ENCODE measurements around the gene SPON1.
A peak's percentile ranks its signal among the peaks of the same experiment; 100 is the strongest.
"Not testable (repeated sequence)": the region's sequence is repeated elsewhere in the genome, so short reads cannot be mapped to it uniquely, and the experiment has no call there.

The SPON1 gene

GRCh38 chr11:14148653-14149273 lies 186.2 kb downstream of the SPON1 start:
- no peak overlapping the region for H2AFZ ChIP-seq (ENCODE audit: low read depth, low read length, severe bottlenecking)
- no peak for TF ChIP-seq EZH2phosphoT487 (conservative IDR thresholded peaks at IDR 0.05; ENCODE audit: low read length)
- peak; percentile 56 for TF ChIP-seq CTCF (IDR thresholded peaks at IDR 0.05; ENCODE audit: insufficient read depth, low read length, poor library complexity, severe bottlenecking)
- peaks cover 6% of the 10 kb centered on the region; the same call in 1 of the 2 replicates for H3K9me3 ChIP-seq (ENCODE audit: insufficient read depth, low read length)
- H3K4me3 ChIP-seq (ENCODE audit: insufficient read depth, low read length, poor library complexity, severe bottlenecking) = no peak overlapping the region
- no peak overlapping the region for H3K27ac ChIP-seq (ENCODE audit: low read depth, low read length)
- H3K27me3 ChIP-seq (ENCODE audit: low read length) = no peaks in the 10 kb centered on the region
- H3K9me2 ChIP-seq (replicated peaks; ENCODE audit: insufficient read depth, low read length) = no peaks in the 10 kb centered on the region
- no peaks in the 10 kb centered on the region for H4K20me1 ChIP-seq (ENCODE audit: low read depth, low read length)
- H3K79me2 ChIP-seq (ENCODE audit: insufficient read depth, low read length) = no peaks in the 10 kb centered on the region
- no peak overlapping the region for H3K9ac ChIP-seq (ENCODE audit: low read length)
- no peaks in the 10 kb centered on the region for H3K36me3 ChIP-seq (ENCODE audit: low read length)
- no peak overlapping the region for H3K4me2 ChIP-seq (ENCODE audit: low read depth, low read length, poor library complexity, severe bottlenecking)
- H3F3A ChIP-seq (ENCODE audit: insufficient read depth) = no peaks in the 10 kb centered on the region

- Histone ChIP-seq H3K79me2 (ENCODE audit: insufficient read depth, low read length) (no peaks in the 10 kb centered on the region), H3K4me3 (ENCODE audit: insufficient read depth, low read length, poor library complexity, severe bottlenecking) (no peak overlapping the region), H3K27me3 (ENCODE audit: low read length) (no peaks in the 10 kb centered on the region), H3K27ac (ENCODE audit: low read depth, low read length) (no peak overlapping the region), H3K4me2 (ENCODE audit: low read depth, low read length, poor library complexity, severe bottlenecking) (no peak overlapping the region), H3F3A (ENCODE audit: insufficient read depth) (no peaks in the 10 kb centered on the region), H2AFZ (ENCODE audit: low read depth, low read length, severe bottlenecking) (no peak overlapping the region), H3K36me3 (ENCODE audit: low read length) (no peaks in the 10 kb centered on the region), H3K9me3 (ENCODE audit: insufficient read depth, low read length) (peaks cover 15% of the 10 kb centered on the region; the same call in 1 of the 2 replicates), H3K9me2 (replicated peaks; ENCODE audit: insufficient read depth, low read length) (no peaks in the 10 kb centered on the region), H3K9ac (ENCODE audit: low read length) (no peak overlapping the region), H4K20me1 (ENCODE audit: low read depth, low read length) (no peaks in the 10 kb centered on the region)
- TF ChIP-seq EZH2phosphoT487 (conservative IDR thresholded peaks at IDR 0.05; ENCODE audit: low read length) (no peak), CTCF (IDR thresholded peaks at IDR 0.05; ENCODE audit: insufficient read depth, low read length, poor library complexity, severe bottlenecking) (no peak)
These were observed 187.2 kb downstream of the SPON1 start for GRCh38 chr11:14149683-14150082.

GRCh38 chr11:14150878-14151277 lies 188.4 kb downstream of the SPON1 start:
- peaks cover 15% of the 10 kb centered on the region; the same call in 1 of the 2 replicates for H3K9me3 ChIP-seq (ENCODE audit: insufficient read depth, low read length)
- no peaks in the 10 kb centered on the region for H4K20me1 ChIP-seq (ENCODE audit: low read depth, low read length)
- H3K27me3 ChIP-seq (ENCODE audit: low read length) = no peaks in the 10 kb centered on the region
- no peak overlapping the region for H2AFZ ChIP-seq (ENCODE audit: low read depth, low read length, severe bottlenecking)
- H3K36me3 ChIP-seq (ENCODE audit: low read length) = no peaks in the 10 kb centered on the region
- H3K4me2 ChIP-seq (ENCODE audit: low read depth, low read length, poor library complexity, severe bottlenecking) = no peak overlapping the region
- no peaks in the 10 kb centered on the region for H3F3A ChIP-seq (ENCODE audit: insufficient read depth)
- no peak overlapping the region for H3K27ac ChIP-seq (ENCODE audit: low read depth, low read length)
- TF ChIP-seq EZH2phosphoT487 (conservative IDR thresholded peaks at IDR 0.05; ENCODE audit: low read length) (no peak), CTCF (IDR thresholded peaks at IDR 0.05; ENCODE audit: insufficient read depth, low read length, poor library complexity, severe bottlenecking) (no peak)
- no peak overlapping the region for H3K4me3 ChIP-seq (ENCODE audit: insufficient read depth, low read length, poor library complexity, severe bottlenecking)
- no peak overlapping the region for H3K9ac ChIP-seq (ENCODE audit: low read length)
- H3K9me2 ChIP-seq (replicated peaks; ENCODE audit: insufficient read depth, low read length) = no peaks in the 10 kb centered on the region
- no peaks in the 10 kb centered on the region for H3K79me2 ChIP-seq (ENCODE audit: insufficient read depth, low read length)

- H3K4me3 ChIP-seq (ENCODE audit: insufficient read depth, low read length, poor library complexity, severe bottlenecking); H4K20me1 ChIP-seq (ENCODE audit: low read depth, low read length); H3K79me2 ChIP-seq (ENCODE audit: insufficient read depth, low read length); H3K9ac ChIP-seq (ENCODE audit: low read length); H3K27ac ChIP-seq (ENCODE audit: low read depth, low read length); H3F3A ChIP-seq (ENCODE audit: insufficient read depth); H3K9me2 ChIP-seq (replicated peaks; ENCODE audit: insufficient read depth, low read length); H2AFZ ChIP-seq (ENCODE audit: low read depth, low read length, severe bottlenecking); H3K36me3 ChIP-seq (ENCODE audit: low read length); H3K4me2 ChIP-seq (ENCODE audit: low read depth, low read length, poor library complexity, severe bottlenecking); H3K27me3 ChIP-seq (ENCODE audit: low read length): not testable (repeated sequence)
- H3K9me3 ChIP-seq (ENCODE audit: insufficient read depth, low read length) = peaks cover 25% of the 10 kb centered on the region; the same call in 1 of the 2 replicates
These were observed 191.6 kb downstream of the SPON1 start for GRCh38 chr11:14154103-14154502.
